ENCODE data around the gene ARRDC2.

The ARRDC2 gene

DNA sequence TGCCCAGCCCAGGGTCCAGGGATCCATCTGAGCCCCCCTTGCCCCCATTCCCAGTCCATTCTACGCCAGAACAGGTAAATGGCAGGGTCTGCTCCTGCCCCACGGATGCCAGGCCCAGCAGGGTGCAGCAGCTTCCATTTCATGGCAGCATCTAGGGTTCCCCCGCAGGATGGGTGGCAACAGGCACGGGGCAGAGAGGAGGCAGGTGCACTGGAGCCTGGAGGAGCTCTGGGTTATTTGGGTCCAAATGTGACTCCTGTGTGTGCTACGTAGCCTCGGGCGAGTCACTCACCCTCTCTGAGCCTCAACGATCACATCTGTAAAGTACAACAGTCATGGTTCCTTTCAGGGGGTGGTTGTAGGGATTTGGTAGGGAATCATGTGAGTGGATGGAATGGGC lies 51.3 kb downstream of the ARRDC2 start:
- DNase-seq = no peak

DNA sequence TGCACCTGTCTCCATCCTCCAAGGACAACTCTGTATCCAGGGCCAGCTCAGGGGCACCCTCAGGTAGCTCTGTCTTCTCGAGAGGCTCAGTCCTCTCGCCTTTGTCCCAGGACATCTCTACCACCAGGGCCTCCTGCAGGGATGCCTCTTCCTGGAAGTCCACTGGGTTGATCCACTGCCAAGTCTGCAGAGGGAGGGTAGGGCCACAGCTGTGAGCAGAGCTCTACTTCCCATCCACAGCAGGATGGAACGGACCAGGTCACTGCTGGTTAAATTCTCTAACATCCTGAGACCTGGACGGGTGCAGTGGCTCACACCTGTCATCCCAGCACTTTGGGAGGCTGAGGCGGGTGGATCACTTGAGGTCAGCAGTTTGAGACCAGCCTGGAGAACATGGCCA lies 51.9 kb downstream of the ARRDC2 start:
- DNase-seq = no peak

DNA sequence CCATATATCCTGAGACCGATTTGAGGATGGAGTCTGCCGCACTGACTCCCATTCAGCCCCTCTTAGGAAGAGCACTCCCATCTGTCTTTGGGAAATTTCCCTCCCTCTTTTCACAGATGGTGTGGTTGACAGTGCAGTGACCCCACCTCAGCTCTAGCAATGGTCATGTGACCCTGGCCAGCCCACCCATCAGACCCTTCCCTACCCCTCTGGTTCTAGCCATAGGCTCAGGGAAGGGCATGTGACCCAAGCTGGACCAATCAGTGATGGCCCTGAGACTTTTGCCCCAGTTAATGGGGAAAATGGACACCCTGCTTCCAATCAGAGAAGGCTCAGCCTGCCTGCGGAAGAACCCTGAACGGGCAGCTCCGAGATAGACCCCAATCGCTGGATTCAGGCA lies 52.5 kb downstream of the ARRDC2 start:
- no peak for DNase-seq

DNA sequence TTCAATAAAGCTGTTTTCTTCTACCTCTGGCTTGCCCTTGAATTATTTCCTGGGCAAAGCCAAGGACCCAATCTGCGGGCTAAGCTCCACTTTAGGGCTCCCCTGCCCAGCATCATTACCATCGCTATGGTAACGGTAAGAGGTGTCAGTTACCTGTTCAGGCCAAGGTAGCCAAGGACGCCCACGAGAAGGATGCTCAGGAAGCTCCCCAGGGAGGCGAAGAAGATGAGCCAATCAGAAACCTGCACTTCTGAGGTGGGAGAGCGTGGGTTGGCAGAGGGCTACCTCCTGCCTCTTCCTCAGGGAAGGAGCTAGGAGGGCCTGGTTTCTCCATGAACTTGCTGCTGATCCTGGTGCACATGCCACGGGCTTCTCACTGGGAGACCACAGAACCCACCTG lies 54.1 kb downstream of the ARRDC2 start:
- no peak for DNase-seq

DNA sequence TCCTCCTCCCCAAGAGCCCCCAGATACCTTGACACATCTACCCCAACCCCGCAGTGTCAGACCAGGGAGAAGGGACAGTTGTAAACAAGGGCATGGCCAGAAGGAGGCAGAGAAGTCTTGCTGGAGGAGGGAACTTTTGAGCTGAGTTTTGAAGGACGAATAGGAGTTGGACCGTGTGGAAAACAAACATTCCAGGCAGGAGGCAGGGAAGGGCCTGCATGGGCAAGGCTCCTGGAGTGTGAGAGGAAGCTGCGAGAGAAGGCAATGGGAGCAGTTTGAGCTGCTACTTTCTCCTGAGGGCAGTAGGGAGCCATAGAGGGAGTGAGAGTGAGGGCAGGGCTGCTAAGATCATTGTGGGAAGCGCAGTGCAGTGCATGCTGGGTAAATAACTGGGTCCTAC lies 55.5 kb downstream of the ARRDC2 start:
- DNase-seq = peak in 2 of 5 experiments; percentile 9 to 55

All from T-helper 2 cell (primary cell).